Renal cortical epithelial cell (primary cell): ENCODE data around the gene PPT1. TPM values are rescaled to one million over a fixed set of nuclear protein-coding genes. Genes with fewer than 3 reads are reported as not detected.
A peak's percentile ranks its signal among the peaks of the same experiment; 100 is the strongest.

Source experiments
- DNase-seq: peaks from one replicate; pipeline ENCODE4 v3.0.0-alpha.2; 2011; ENCODE audit warnings: low read depth
- total RNA-seq: library from RNA; depleted of rRNA; stranded (reverse); fragments of >200 nt; gene quantifications from 2 replicates; pipeline ENCODE4 v1.2.3, GENCODE V29; 2014

The PPT1 gene
- 29.0 and 51.4 TPM in 2 replicates for total RNA-seq

DNA sequence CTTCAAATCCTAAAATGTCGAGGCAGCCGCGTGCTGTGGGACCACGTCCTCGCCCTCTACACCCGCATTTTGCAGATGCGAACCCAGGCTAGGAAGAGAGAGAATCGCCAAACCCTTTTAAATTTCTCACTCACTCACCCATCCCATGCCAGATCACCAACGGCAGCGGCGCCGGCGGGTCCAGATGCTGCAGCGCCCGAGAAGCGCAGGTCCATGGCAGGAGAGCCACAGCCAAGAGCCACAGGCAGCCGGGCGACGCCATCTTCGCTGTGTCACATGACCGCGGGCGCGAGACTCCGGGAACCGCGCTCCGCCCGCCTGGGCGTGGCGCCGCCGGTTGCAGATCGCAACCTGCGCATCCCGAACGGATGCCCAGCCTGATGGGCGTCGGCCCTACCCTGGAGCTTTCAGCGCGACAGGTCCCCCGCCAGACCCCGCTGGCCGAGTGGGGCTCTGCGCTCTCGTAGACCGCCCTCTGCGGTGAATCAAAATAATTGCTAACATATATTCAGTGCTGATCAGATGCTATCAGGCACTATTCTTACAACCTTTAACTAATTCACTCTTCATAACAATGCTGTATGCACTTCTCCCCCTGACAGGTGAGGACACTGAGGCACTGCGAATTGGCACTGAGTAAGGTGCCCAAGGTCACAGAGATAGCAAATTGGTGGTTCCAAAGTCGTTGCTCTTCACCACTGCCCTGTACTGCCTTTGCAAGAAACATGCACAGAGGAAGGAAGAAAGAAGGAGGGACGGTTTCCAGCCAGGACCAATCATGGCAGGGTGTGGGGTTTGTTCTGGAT, at the start of gene PPT1:
TSS of gene PPT1 (minus strand) at position 276 of the 806 bp plus-strand sequence. CDS start at position 262, 14 bp downstream.
- peak; percentile 24 for DNase-seq

GRCh38 chr1:40143891-40144575, 47.0 kb upstream of the PPT1 start:
- DNase-seq = peak; percentile 68

- DNase-seq = peak; percentile 23
These were observed 45.0 kb upstream of the PPT1 start for GRCh38 chr1:40141878-40142535.

- DNase-seq = peak; percentile 61
These were observed 43.3 kb upstream of the PPT1 start for GRCh38 chr1:40140211-40140973.

DNA sequence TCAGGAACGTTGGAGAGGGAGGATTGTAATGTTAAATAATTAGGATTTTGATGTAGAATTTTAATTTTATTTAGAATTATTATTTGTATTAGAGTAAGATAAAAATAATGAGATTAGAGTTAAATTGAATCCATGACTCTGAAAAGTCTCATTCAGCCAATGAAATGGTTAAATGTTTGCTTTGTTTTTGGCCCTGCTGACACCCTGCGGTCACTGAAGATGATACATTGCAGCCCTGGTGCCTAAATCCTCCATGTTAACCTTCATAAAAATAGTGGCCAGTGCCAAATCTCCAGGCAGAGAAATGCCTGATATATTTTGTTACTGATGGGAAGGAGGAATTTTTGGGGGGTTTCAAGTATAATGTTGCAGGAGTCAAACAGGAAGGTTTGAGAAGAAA, 36.8 kb upstream of the PPT1 start:
- no peak for DNase-seq

GRCh38 chr1:40133312-40133665, 36.2 kb upstream of the PPT1 start:
- DNase-seq = no peak

DNA sequence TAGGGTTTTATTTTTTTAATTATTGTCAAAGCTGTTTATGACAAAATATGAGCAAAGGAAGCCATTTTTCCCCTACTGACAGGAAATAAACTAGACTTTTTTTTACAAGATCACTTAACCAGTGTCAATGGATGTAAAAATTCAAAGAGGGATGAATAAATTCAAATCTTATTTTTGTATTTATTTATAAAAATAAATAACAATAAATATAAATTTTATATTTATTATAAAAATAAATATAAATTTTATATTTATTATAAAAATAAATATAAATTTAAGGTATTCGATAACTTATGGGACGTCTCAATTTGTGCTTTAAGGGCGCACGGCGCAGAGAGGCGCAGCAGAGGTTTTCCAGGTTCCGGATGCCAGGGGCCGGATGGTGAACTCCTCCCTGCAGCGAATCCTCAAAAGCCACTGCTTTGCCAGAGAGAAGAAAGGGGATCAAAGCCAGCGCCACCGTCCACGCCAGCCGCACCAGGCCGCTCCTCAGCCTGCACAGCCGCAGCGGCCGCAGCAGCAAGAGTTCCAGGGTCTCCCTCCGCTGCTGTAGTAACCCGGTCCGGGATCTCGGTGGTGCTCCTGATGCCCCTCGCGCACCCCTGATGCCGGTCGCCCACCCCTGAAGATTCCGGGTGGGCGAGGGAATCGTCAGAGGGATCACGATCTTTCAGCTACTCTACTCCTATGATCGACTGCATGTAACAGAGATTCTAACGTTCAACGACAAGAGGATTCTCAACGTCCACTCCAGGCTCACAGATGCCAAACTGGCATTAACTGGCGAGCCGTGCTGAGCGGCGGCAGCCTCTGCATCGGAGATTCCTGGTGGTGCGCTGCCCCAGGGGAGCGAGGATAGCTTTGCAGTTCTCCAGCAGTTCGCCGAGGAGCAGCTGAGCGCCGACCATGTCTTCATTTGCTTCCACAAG, 35.6 kb upstream of the PPT1 start:
- no peak for DNase-seq

- DNase-seq = no peak
These were observed 33.8 kb upstream of the PPT1 start for GRCh38 chr1:40130892-40131291.

DNA sequence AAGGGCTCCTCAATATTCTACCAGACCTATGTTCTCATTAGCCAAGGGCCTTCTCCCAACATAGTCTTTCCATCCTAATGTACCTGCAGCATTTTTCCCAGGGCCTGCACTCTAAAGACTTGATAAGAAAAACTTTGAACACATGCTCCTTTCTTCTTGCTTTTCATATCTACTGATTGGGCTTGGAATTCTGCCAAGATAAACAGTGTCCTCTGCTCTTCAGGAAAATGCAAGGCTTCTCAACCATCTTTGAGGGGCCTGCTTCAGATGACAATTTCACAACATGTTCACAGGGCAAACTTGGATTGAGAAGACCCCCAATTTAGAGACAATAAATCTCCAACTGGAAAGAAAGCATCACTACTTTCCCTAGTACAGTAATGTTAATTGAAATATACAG, 25.8 kb upstream of the PPT1 start:
- no peak for DNase-seq

- DNase-seq = no peak
These were observed 23.1 kb upstream of the PPT1 start for GRCh38 chr1:40120128-40120527.

DNA sequence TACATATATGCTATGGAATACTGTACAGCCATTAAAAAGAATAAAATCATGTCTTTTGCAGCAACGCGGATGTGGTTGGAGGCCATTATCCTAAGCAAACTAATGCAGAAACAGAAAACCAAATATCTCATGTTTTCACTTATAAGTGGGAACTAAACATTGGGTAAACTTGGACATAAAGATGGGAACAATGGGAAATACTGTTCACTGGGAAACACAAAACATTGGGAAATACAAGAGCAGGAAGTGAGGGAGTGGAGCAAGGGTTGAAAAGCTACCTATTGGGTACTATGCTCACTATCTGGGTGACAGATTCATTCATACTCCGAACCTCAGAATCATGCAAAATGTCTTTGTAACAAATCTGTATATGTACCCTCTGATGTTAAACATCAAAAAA, 17.3 kb upstream of the PPT1 start:
- DNase-seq = no peak

GRCh38 chr1:40110389-40110788, 13.3 kb upstream of the PPT1 start:
- DNase-seq = no peak

DNA sequence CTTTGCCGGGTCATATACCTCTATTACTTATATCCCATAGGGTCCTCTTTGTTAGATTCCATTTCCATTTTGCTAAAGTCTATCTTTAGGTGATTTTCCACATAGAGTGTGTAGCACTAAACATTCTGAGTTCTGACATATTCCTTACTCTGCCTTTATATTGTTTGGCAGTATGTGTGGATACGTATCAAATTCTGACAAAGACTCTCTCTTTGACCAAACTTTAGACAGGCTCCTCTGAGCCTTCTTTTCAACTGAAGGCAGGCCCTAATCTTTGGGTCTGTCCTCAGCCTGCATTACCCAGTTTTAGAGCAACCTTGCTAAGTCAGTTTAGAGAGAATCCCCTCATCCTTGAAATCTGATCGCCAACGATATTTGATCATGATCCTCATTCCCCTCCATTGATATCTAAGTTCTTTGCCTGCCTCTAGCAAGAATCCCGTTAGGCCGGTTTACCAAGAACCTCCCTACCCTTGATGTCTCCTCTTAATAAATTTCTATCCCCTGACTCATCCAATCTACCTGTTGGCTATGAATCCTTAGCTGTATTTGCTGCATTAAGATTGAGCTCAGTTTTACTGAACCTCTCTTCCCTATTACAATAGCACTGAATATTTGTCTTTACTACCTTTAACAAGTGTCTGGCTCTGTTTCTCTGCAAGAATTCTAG, 10.4 kb upstream of the PPT1 start:
- peak; percentile 42 for DNase-seq

DNA sequence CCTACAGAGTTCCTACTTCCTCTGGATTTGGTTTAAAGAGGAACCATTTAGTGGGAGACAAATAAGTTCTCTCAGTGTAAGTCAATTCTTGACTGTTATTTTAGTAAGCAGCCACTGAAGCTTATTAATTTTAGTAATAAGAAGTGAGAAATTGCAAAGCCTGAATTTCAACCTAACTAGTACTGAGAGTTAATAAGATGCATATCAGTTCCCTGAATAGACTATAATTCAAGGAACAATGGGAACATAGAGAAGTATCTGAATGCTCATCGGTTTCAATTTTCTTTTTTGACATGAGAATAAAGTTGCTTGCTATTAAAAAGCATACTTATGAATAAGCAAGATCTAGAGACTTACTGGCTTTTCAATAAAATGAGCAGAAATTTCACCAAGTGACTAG, 8.0 kb upstream of the PPT1 start:
- DNase-seq = no peak

DNA sequence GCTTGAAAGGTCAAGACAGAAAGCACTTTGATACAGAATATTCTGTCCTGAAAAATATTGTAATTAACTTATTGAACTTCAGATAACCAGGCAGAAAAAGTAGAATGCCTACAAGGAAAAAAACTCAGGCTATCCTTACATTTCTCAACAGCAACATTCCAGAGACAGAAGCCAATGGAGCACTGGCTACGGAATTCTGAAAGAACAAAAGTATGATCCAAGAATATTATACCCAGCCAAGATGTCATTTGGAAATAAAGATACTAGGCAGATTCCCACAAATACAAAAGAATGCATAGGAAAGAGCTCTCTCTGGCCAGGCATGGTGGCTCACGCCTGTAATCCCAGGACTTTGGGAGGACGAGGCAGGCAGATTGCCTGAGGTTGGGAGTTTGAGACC, 5.8 kb upstream of the PPT1 start:
- no peak for DNase-seq

DNA sequence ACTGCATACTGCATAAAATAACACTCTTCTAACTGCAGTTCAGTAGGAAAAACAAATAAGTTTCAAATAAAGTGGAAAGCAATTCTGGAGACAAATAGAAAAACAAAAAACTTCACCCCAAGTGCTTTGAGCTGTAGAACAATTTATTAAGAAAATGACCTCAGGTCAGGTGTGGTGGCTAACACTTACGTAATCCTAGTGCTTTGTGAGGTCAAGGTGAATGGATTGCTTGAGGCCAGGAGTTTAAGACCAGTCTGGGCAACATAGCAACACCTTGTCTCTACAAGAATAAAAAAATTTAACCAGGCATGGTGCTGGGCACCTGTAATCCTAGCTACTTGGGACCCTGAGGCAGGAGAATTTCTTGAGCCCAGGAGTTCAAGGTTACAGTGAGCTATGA, 5.0 kb upstream of the PPT1 start:
- DNase-seq = no peak

DNA sequence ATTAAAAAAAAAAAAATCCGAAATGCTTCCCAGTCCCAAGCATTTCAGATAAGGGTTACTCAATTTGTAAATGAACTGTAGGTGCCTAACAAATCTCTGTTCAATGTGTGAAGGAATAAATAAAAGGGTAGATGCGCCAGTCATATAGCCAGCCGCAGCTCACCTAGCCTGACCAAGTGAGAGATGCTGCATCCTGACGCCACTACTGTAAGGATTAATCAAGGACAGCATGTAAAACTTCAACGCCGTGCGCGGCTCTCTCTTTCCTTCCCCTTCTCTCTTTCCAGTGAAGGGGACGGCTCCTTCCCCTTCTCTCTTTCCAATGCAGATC, 441 bp downstream of the PPT1 start:
- no peak for DNase-seq

DNA sequence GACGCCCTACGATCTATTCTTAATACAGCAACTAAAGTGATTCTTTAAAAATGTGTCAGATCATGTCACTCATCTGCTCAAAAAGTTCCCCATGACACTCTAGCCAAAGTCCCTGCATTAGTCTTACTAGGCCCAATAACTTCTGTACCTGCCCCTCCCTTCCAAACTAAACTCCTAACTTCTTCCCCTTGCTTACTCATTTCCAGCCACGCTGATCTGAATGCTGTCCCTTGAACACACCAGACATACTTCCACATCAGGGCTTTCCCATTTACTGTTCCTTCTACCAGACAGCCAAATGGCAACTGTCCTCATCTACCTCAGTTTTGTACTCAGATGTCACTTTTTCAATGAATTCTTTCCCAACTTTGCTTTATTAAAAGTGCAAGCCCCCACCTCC, 1.2 kb downstream of the PPT1 start:
- no peak for DNase-seq

DNA sequence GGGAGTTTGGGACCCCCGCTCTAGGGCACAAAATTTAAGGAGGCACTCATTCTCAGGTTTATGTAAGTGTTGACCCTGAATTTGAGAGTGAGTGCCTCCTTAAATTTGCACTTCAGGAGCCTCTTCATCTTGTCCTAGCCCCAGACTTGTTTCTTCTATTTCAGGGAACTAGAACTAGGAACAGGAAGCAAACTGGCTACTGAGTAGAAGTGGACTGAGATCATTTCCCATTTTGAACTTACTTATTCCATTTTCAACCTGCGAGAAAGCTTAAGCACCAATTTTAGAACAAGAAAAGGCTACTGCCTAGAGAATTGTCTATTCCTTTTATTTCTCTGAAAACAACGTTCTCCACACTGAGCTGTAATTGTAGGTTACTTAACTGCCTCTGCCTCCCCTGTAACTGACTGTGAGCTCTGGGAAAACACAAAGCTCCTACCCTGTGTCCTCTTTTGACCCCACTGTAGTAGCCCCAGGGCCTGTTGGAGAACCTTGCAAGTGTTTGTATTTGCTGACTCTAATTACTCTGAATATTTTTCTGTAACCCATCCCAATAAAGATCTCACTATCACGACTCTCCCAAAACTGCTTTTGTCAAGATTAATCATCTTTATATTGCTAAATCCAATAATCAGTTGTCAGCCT, 2.5 kb downstream of the PPT1 start:
- peak; percentile 13 for DNase-seq
